ENCODE results near the gene EID3.
"Not testable (repeated sequence)": the region's sequence is repeated elsewhere in the genome, so short reads cannot be mapped to it uniquely, and the experiment has no call there.

Gene EID3

DNA sequence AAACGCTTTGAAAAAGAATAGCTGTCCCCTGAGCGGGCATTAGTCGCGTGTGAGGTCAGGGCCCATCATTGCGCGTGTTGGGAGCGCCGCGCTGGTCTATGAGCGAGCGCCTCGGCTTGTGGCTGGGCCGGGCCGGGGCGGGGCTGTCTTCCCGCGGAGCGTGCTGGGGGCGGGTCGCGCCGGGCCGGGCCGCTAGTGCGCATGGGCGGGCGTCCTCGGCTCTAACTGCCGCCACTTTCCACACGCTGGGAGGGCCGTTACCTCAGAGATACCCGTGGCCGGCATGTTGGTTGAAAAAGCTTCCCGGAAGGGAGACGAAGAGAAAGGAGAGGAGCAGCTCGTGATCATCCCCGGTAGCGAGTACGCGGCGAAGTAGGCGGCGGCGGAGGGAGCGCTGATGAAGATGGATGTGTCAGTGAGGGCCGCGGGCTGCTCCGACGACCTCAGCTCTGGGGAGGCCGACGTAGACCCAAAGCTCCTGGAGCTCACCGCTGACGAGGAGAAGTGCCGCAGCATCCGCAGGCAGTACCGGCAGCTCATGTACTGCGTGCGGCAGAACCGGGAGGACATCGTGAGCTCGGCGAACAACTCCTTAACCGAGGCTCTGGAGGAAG is at the start of gene EID3:
Gene EID3 (plus strand): TSS at position 202 of the 614 bp plus-strand sequence. CDS start 196 bp downstream, at position 398.
- peak; percentile 91 for DNase-seq

DNA sequence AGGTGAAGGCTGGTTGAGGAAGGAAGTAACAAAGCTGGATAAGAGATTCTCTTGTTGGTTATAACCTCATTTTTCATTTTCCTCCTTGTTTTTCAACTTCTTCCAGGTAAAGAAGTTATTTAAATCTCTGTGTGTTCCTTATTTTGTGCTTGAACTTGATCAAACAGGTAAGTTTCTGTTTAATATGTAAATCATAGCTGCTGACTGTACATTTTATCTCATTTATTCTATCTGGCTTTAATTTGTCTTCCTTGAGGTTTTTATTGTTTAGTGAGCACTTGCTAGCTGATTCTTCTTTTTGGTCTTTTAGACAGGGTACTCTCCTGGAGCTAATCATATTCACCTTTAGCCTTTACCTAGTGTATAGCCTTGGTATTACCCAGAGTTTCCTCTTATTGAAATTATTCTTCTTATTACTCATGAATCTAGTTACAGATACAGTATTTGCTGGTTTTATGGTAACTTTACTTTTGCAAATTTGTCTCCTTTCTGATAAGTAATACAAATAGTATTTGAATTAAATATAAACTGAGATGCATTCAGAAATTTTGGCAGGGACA is 45.5 kb upstream of the EID3 start:
- no peak for DNase-seq

DNA sequence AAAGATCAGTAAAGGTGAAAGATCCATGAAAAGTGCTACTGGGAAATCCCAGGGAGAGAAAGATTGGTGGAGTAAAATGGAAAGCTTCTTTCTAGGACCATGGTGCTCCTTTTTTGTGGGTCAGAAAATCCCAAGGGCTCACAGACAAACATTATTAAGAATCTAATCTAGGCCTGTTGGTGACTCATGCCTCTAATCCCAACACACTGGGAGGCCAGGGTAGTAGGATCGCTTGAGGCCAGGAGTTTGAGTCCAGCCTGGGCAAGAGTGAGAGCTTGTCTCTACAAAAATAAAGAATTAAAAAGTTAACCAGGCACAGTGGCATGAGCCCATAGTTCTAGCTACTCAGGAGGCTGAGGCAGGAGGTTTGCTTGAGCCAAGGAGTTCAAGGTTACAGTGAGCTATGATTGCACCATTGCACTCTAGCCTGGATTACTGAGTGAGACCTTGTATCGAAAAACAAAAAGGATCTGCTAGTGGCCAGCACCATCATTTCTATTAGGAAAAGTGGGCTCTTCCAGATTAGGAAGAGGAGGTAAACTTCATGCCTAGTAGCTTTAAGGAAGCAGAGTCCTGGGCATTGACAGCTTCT is 45.0 kb upstream of the EID3 start:
- no peak for DNase-seq

DNA sequence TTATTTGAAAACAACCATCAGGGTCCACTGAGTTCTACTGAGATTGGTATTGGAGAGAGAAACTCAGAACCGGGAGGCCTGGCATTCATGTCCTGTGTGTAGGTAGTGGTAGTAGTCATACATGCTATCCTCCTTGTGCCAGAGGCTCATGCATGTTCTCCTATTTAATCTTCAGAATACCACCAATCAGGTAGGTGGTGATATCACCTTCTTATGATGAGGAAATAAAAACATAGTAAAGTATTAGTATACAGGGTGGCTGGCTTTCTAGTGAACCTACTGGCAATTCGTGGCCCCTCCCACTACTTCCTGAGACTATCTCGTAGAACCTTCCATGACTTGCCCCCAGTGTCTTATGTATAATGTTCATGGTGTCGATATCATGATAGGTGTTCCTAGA is 40.5 kb upstream of the EID3 start:
- no peak for DNase-seq

DNA sequence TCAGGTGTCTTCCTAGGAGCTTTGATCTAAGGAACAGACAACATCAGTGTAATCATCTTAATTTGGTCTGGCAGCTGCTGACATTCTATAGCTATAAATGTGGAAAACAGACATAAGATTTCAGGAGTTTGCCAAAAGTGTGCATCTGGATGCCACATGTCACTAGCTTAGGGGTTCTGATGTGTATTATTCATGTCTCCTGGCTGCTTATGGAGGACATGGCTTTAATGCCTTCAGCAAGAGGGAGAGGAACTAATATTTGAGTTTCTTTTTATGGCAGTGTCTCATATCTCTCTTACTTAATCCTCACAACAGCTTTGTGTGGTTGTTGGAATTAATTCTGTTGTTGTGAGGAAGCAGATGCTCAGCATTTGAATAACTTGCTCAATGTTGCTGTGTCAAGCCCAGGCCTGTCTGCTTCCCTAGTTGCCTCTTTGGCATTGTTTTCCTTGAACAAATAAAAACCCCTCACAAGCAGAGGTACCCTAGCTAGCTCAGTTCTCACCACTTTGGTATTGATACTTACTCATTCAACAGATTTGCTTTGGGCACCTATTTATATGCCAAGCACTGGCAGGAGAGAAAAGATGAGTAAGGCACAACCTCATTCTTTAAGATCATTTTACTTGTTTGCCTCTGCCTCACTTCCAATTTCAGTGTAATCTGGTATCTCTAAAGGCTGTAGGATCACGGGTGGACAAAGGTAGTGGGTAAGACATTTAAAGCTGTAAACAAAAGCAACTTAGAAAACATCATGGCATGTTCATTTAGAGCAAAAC is 39.8 kb upstream of the EID3 start:
- no peak for DNase-seq

DNA sequence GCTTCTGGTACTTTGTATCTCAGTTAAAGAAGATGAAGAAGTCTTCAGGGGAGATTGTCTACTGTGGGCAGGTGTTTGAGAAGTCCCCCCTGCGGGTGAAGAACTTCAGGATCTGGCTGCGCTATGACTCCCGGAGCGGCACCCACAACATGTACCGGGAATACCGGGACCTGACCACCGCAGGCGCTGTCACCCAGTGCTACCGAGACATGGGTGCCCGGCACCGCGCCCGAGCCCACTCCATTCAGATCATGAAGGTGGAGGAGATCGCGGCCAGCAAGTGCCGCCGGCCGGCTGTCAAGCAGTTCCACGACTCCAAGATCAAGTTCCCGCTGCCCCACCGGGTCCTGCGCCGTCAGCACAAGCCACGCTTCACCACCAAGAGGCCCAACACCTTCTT is 38.1 kb upstream of the EID3 start:
- not testable (repeated sequence) for DNase-seq

DNA sequence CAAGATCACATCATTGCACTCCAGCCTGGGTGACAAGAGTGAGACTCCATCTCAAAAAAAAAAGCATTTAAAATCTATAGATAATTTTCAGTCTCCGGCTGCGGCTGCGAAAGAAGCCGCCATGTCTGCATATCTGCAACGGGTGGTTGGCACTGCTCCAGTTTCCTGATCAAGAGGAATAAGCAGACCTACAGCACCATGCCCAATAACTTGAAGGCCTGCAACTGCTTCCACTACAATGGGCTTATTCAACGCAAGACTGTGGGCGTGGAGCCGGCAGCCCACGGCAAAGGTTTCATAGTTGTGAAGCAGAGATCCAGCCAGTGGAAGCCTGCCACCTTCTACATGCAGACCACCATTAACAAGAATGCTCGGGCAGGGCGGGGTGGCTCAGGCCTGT is 30.6 kb upstream of the EID3 start:
- DNase-seq = no peak

DNA sequence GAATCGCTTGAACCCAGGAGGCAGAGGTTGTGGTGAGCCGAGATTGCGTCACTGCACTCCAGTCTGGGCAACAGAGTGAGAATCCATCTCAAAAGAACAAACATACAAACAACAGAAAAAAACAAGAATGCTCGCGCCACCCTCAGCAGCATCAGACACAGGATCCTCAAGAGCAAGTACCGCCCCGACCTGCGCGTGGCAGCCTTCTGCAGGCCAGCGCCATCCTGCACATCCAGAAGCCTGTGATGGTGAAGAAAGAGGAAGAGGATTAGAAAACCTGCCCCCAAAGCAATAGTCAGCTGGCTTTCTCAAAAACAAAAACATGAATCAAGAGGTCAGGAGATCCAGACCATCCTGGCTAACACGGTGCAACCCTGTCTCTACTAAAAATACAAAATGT is 30.0 kb upstream of the EID3 start:
- no peak for DNase-seq

DNA sequence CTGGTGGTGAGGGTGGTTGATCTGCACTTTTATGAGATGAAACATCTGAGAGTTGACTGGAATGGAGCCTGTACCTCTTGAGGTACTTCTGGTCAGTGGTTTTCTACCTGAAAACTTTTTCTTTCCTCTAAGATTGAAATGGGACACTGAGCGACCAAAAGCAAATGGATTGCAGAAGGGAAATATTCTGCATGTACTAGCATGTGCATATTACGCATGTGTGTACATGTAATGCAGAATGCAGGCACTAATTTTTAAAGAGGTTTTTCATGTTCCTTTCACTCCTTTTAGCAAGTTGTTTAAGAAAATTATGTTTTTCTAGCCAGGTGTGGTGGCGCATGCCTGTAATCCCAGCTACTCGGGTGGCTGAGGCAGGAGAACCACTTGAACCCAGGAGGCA is 28.7 kb upstream of the EID3 start:
- DNase-seq = no peak

DNA sequence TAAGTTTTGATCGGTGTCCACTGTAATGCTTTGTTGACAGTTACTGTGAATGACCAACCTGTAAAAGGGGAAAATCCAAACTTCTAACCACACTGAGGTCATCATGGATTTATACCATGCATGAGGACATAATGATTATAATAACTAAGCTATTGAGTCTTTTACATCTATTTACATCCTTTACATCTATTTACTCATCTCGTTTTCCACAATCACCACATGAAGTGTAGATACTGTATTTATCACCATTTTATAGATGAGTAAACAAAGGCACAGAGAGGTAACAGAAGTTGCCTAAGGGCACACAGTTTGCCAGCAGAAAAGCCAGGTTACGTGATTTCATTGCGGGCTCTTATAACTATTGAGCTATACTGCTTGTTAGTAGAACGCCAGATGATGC is 27.9 kb upstream of the EID3 start:
- no peak for DNase-seq

DNA sequence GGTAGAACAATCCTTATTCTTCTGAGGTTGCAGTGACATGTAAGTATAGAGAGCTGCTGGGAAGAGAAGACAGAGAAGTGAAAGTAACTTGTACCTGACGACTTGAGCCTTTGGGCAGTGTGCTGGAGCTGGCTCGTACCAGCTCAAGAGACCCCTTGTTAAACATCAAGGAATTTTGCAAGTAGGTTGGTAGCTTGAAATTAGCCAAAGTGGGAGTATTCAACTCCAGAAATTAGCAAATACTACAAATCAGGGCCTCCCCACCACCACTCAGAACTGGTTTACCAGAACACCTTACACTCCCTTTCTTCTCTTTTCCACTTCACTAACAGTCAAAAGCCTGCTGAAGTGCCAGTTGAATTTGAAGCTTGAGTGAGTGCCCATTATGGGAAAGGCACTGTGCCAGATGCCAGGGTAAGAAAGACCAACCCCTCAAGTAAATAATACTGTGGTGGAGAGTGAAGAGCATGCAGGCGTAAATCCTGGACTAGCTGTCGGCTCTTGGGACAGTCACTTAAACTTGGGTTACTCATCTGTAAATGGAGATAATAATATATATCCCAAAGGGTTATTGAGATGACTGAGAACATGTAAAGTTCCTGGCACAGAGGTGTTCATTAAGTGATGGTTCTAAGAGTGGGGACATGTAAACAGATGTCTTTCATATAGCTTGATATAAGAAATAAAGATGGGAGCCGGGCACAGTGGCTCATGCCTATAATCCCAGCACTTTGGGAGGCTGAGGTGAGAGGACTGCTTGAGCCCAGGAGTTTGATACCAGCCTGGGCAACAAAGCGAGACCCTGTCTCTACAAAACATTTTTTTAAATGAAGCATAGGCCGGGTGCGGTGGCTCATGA is 27.0 kb upstream of the EID3 start:
- no peak for DNase-seq

DNA sequence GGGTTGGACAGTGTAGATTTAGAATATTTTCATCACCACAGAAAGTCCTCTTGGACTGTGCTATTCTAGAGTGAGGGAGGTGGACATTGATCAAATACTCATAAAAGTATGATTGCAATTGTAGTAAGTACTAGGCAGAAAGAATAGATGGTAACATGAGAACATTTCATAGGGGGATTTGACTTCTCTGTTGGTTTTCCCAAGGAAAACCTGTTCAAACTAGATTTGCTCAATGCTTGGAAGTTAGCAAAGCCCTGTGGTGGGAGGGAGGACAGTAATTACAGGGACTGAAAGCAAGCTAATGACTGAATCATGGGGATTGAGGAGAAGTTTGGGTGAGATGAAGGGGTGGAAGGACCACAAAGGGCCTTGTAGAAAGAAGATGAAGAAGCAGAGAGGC is 24.4 kb upstream of the EID3 start:
- DNase-seq = no peak

DNA sequence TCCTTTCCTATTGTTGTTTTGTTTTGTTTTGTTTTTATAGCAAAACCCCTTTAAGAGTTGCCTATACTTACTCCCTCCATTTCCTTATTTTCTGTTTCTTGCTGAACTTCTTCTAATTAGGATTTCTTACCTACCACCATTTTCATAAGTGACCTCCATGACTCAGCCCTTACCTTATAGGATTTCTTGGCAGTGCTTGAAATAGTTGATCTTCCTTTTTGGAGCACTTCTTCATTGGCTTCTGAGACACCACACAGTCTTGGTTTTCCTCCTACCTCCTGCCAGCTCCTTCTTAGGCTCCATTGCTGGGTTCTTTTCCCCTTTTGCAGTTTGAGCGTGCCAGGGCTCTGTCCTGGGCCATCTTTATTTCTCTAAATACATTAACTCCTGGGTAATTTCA is 23.4 kb upstream of the EID3 start:
- DNase-seq = no peak

DNA sequence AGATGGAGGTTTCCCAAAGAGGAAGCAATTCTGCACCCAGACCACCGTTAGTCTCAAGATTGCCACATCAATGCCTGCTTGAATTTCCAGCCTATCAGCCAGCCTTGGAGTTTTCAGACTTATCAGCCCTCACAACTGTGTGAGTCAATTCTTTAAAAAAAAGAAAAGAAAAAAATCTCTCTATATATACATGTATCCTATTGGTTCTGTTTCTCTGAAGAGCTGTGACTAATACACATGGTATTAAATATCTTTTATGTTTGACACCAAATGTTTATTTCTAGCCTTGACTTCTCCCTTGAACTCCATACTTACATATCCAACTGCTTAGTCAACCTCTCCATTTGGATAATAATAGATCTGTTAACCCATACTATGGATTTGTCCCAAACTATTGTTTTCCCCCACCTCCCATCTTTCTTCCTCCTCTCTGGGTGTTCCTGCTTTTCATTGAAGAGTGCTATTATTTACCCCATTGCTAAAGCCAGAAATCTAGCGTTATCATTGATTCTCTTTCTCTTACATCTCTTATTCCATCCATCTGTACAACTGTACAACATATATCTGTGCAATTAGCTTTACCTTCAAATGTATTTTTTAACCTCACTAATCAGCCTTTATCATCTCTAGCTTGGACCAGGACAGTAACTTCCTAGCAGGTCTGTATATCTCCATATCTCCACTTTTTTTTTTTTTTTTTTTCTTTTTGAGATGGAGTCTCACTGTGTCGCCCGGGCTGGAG is 22.7 kb upstream of the EID3 start:
- DNase-seq = no peak

DNA sequence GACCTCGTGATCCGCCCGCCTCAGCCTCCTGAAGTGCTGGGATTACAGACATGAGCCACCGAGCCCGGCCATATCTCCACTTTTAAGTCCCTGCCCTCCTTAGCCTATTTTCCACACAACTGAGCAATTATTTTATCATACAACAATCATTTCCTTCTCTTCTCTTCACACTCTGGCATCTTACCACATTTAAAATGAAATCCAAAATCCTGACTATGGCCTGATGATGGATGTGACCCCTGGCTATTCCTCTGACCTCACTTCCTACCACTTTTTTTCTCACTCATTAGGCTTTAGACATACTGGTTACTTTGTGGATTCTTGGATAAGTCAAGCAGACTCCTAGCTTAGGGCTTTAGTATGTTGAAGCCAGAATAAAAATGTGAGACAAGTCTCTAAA is 21.9 kb upstream of the EID3 start:
- DNase-seq = no peak

DNA sequence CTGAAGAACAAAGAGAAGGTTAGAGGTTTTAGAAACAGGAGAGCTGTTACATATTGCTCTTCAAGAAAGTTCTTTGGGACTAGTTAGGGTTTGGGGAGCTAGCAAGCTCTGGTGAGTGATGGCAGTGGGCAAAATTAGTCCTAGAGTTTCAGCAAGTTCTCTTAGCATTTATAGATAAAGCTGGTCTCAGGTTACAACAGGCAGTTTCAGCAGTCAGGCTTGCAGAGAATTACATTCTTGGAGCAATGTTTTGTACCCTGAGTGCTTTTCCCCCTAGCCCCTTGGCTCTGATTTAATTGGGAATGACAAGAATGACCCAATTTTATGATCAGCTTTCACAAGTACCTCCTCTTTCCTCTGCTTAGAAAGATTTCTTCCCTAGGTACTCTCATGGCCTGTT is 21.4 kb upstream of the EID3 start:
- no peak for DNase-seq

DNA sequence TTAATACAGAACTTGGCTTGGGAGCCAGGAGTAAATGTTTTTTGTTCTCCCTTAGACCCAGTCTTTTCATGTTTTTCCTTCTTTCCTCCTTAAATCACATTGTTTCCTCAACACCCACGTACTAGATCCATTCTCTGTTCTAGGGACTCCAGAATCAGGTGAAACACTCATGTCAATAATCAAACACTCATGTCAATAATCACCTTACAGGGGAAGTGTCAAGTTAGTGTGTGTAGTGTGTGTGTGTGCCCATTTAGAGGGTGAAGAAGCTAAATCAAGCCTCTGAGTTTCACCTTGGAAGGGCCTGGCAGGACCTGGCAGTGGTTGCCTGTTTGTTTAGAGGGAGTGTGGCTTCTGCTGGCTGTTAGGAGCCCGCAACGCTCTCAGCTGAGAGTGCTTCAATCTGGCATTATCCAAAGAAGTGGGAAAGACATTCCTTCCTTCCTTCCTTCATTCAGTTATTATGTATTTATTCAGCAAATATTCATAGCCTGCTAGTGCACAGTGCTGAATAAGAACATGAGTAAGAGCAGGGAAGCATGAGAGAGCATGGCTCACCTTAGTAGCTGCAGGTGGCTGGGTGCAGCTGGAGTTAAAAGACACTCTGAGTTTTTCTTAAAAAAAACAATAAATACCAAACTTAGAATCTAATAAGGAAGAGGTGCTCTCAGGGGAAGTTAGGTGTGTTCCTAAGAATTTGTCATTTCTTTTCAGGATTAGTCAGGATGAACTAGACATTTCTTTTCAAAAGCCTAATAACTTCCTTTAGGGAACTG is 17.6 kb upstream of the EID3 start:
- DNase-seq = no peak

DNA sequence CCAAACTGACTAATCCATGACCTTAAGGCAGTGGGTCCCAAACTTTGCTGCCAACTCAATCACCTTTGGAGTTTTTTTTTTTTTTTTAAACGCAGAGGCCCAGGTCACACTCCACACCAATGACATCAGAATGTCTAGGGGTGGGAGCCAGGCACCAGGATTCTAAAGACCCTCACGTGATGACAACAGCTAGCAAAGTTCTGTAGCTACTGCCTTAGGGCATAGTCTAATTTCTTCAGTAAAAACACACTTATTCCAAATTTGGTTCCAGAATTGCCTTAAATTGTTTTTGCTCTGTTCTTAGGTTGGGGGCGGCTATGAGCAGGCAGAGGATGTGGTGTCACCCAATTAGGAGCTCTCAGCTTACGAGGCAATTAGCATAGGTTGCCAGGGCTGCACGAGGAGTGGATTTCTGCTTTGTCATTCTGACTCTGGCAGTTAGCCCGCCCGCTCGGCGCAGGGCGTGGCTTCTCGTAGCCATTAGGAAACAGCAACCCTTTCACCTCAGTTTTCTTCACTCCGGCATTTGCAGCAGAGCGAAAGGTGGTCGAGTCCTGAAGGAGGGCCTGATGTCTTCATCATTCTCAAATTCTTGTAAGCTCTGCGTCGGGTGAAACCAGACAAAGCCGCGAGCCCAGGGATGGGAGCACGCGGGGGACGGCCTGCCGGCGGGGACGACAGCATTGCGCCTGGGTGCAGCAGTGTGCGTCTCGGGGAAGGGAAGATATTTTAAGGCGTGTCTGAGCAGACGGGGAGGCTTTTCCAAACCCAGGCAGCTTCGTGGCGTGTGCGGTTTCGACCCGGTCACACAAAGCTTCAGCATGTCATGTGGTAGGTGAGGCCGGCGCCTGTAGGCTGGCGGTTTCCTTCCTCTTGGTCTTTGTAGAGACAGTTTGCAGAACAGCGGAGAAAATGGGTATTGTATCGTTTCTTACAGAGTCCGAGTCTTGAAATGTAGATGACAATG is 16.7 kb upstream of the EID3 start:
- peak; percentile 93 for DNase-seq

DNA sequence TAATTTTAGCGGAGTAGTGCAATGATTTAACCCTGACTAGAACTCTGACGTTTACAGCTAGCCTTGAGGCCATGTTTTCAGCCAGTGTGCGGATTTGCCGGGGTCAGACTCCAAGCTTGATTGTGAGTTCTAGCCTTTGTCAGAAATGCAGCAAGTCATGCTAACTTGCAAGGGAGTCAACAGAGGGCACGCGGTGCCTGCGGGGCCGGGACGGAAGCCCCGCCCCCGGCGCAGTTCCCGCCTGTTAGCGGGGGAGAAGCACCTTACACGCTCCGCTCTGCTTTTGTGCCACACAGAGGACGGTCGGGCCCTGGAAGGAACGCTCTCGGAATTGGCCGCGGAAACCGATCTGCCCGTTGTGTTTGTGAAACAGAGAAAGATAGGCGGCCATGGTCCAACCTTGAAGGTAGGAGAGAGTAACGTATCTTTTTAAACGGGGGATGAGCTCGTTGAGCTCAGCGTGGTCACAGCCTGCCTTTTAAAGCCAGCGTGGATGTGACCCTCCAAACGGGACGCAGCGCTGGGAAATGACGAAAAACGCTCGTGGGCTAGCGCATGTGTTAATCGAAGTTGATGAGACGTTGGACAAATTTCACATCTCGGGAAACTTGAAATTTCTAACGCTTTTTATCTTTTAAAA is 14.8 kb upstream of the EID3 start:
- peak; percentile 88 for DNase-seq

DNA sequence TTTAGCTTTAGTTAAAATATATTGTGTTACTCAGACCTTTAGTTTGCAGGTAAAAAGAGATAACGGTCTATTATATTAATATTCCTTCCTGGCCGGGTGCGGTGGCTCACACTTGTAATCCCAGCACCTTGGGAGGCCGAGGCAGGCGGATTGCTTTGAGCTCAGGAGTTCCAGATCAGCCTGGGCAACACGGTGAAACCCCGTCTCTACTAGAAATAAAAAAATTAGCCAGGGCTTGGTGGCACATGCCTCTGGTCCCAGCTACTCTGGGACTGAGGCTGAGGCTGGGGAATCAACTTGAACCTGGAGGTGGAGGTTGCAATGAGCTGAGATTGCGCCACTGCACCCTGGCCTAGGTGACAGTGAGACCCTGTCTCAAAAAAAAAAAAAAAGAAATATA is 13.2 kb upstream of the EID3 start:
- no peak for DNase-seq

Measured in activated naive CD4-positive, alpha-beta T cell treated with Interleukin-2 at 50 U/mL for 16 hours (primary cell).